RWPE2 (cell line): ENCODE measurements around the gene YBX2.

ENCODE experiments used
- ATAC-seq: fragments of 200-7000 bp; cut with Tn5 transposase; 3 replicates; pipeline ENCODE4 v1.9.1; 2021; ENCODE audit warnings: low read depth
- DNase-seq: peaks from one replicate; pipeline ENCODE4 v3.0.0-alpha.2; 2020; ENCODE audit warnings: low spot score
- H3K27ac ChIP-seq: fragments of 450-650 bp; 2 replicates; pipeline ENCODE4 v1.5.1; 2017; ENCODE audit warnings: mild to moderate bottlenecking; ENCODE audit not compliant: poor library complexity, severe bottlenecking
- H3K27me3 ChIP-seq: fragments of 250-450 bp; sonication (Bioruptor Pico); 2 replicates; pipeline ENCODE4 v1.5.1; 2021; ENCODE audit warnings: mild to moderate bottlenecking, moderate library complexity; ENCODE audit not compliant: insufficient read depth, poor library complexity, severe bottlenecking
- H3K36me3 ChIP-seq: fragments of 250-450 bp; sonication (Bioruptor Pico); 2 replicates; pipeline ENCODE4 v1.5.1; 2020; ENCODE audit warnings: low read depth, mild to moderate bottlenecking, moderate library complexity
- H3K4me1 ChIP-seq: fragments of 250-450 bp; sonication (Bioruptor Pico); 2 replicates; pipeline ENCODE4 v1.5.1; 2021; ENCODE audit warnings: mild to moderate bottlenecking, moderate library complexity; ENCODE audit not compliant: insufficient read depth, poor library complexity, severe bottlenecking
- H3K4me3 ChIP-seq: fragments of 250-450 bp; sonication (Bioruptor Pico); 2 replicates; pipeline ENCODE4 v1.5.1; 2021; ENCODE audit warnings: mild to moderate bottlenecking, moderate library complexity; ENCODE audit not compliant: severe bottlenecking
- H3K9me3 ChIP-seq: fragments of 250-450 bp; sonication (Bioruptor Pico); 2 replicates; pipeline ENCODE4 v1.5.1; 2021; ENCODE audit warnings: mild to moderate bottlenecking, moderate library complexity; ENCODE audit not compliant: severe bottlenecking
- TF ChIP-seq, protein P1 (sequence below): fragments of 450-650 bp; IDR thresholded peaks from one replicate; pipeline ENCODE4 v1.5.1; 2017; ENCODE audit warnings: mild to moderate bottlenecking, moderate library complexity; ENCODE audit not compliant: poor library complexity, severe bottlenecking

The YBX2 gene

DNA sequence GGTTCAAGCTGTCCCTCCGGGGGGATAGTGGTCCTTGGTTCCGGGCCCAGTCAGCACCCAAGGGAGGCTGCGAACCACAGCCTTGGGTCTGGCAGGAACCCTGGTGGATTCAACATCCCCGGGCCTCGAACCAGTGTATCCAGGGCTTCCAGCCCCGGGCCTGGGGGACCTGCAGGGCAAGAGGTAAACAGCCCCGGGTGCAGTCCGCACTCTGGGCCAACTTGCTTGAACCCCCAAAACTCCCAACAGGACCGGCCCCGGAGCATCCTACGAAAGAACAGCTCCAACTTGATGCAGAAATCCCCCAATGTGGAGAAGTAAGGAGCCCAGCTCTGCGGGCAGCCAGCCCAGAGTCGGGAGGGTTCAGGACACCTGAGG, 36.2 kb upstream of the YBX2 start:
- Histone ChIP-seq H3K27ac (peak overlapping the region; percentile 60), H3K4me3 (peak overlapping the region; percentile 56), H3K9me3 (no peaks in the 10 kb centered on the region), H3K27me3 (no peaks in the 10 kb centered on the region), H3K36me3 (peaks cover 5% of the 10 kb centered on the region), H3K4me1 (no peaks in the 10 kb centered on the region)
- no peak for ATAC-seq
- TF ChIP-seq, protein P1, sequence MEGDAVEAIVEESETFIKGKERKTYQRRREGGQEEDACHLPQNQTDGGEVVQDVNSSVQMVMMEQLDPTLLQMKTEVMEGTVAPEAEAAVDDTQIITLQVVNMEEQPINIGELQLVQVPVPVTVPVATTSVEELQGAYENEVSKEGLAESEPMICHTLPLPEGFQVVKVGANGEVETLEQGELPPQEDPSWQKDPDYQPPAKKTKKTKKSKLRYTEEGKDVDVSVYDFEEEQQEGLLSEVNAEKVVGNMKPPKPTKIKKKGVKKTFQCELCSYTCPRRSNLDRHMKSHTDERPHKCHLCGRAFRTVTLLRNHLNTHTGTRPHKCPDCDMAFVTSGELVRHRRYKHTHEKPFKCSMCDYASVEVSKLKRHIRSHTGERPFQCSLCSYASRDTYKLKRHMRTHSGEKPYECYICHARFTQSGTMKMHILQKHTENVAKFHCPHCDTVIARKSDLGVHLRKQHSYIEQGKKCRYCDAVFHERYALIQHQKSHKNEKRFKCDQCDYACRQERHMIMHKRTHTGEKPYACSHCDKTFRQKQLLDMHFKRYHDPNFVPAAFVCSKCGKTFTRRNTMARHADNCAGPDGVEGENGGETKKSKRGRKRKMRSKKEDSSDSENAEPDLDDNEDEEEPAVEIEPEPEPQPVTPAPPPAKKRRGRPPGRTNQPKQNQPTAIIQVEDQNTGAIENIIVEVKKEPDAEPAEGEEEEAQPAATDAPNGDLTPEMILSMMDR: no peak
- DNase-seq: peak; percentile 47

DNA sequence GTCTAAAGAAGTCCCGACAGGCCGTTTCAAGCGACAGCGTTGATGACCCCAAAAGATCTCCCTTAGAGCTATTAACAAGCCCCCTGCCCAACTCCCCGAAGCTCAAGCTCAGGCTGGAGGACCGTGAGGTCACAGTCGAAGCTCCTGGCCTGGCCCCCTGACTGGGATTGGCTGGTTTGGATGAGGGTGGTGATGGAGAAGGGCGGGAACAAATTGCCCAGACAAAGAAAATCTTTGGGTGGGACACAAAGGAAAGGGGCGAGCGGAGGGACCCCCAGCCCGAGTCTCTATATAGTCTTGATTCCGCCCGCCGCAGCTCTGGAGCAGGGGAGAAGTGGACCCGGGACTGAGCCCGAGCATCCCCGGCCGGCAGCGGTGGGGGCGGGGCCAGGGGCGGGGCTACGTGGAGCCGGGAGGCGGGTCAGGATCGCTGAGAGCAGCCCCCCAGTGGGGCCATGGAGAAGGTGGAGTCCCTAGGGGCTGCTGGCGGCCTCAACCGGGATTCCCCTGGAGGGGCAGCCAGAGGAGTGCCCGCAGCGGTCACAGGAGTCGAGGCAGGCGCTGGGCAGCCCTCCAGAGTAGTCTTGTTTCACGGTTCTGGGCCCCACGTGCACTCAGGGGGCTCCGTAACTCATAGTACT, 35.7 kb upstream of the YBX2 start:
- no peaks in the 10 kb centered on the region for H3K4me1 ChIP-seq
- DNase-seq: peak; percentile 84
- TF ChIP-seq, protein P1: no peak
- H3K4me3 ChIP-seq: peak overlapping the region; percentile 56
- H3K36me3 ChIP-seq: peaks cover 9% of the 10 kb centered on the region
- H3K9me3 ChIP-seq: no peaks in the 10 kb centered on the region
- H3K27me3 ChIP-seq: no peaks in the 10 kb centered on the region
- ATAC-seq: peak; percentile 79
- H3K27ac ChIP-seq: peak overlapping the region; percentile 60

DNA sequence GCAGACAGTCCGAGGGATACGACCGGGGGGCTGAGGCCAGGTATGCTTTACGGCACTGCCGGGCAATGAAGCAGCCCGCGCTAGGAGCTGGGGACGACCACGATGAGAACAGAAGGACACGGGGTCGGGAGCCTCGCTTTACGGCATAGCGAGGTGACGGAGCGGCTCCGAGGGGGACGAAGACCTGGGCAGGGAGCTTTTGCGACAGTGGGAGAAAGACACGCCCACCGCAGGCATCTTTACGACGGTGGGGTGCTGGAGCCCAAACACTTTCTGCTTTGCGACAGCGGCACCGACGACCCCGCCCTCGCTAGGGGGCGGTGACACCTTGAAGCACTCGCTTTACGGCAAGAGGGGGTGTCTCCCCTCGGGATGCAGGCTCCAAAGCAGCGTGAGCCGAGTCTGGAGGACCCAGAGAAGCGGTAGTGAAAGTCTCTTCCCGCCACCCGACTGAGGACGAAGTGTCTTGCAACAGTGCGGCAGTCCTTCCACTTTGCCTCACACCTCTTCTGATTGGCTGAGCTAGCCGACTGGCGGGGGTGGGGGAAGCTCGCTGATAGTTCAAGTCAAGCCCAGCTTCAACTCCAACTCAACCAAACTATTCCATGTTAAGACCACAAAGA, 35.0 kb upstream of the YBX2 start:
- Histone ChIP-seq H3K9me3 (no peaks in the 10 kb centered on the region), H3K36me3 (peaks cover 12% of the 10 kb centered on the region), H3K27ac (peak overlapping the region; percentile 60), H3K4me3 (peak overlapping the region; percentile 56), H3K27me3 (no peaks in the 10 kb centered on the region), H3K4me1 (no peaks in the 10 kb centered on the region)
- TF ChIP-seq, protein P1: no peak
- DNase-seq (peak; percentile 98), ATAC-seq (peak; percentile 75)

DNA sequence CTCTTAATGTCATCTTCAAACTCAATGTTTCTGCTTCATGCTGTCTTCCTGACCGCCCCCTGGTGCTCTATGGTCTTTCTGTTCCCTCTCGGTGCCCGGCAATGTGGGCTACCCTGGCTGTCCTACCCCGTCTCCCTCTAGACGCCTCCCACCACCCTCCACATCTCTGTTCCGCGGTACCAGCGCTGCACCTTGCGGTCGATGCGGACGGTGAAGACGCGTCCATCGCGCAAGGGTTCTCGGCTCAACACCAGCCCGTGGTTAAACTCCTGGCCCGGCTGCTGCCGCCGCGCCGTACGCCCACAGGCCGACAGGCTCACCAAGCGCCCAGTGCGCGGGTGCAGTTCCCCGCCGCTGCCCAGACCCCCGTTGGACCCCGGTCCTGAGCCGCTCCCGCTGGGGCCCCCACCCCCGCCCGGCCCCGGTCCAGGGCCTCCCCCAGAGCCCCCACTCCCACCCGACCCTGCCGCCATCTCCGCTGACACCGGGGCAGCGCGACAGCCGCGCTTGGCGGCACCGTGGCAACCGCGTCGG, 34.5 kb upstream of the YBX2 start, which contains the start of gene NEURL4:
Gene NEURL4, minus strand, starts transcription at position 496 of the 534 bp plus-strand sequence. Its CDS starts 23 bp downstream, at position 473.
- TF ChIP-seq, protein P1: no peak
- ATAC-seq: peak; percentile 31

More for the DNA sequence above, 34.5 kb upstream of the YBX2 start, which contains the start of gene NEURL4:
- Histone ChIP-seq H3K4me1 (no peaks in the 10 kb centered on the region), H3K27ac (peak within 1 kb of the TSS; percentile 60), H3K4me3 (peak within 1 kb of the TSS; percentile 56), H3K36me3 (peaks cover 18% of the 10 kb centered on the region), H3K9me3 (no peaks in the 10 kb centered on the region), H3K27me3 (no peaks in the 10 kb centered on the region)
- DNase-seq: no peak
